HEK293 (cell line): ENCODE data around the gene OR4A47.
"Not testable (repeated sequence)": the region's sequence is repeated elsewhere in the genome, so short reads cannot be mapped to it uniquely, and the experiment has no call there.

Experiments
- CTCF ChIP-seq: fragments of 450-650 bp; formaldehyde crosslinking; IDR thresholded peaks from 2 replicates; pipeline ENCODE4 v1.5.1; 2016; ENCODE audit warnings: missing biosample characterization, missing genetic modification characterization
- KLF17 ChIP-seq: fragments of 450-650 bp; formaldehyde crosslinking; IDR thresholded peaks from 2 replicates; pipeline ENCODE4 v1.5.1; 2016; ENCODE audit warnings: missing biosample characterization, missing genetic modification characterization
- ZFP41 ChIP-seq: fragments of 450-650 bp; formaldehyde crosslinking; IDR thresholded peaks from 2 replicates; pipeline ENCODE4 v1.5.1; 2016; ENCODE audit warnings: missing biosample characterization, missing genetic modification characterization, borderline replicate concordance

GRCh38 chr11:48506169-48506568 lies 17.6 kb downstream of the OR4A47 start:
- not testable (repeated sequence) for TF ChIP-seq CTCF; ZFP41 (tag by site-specific recombination); KLF17
